SJSA1 (cell line): ENCODE measurements around the gene CHST9. TPM values are rescaled to one million over a fixed set of nuclear protein-coding genes. Genes with fewer than 3 reads are reported as not detected.

Source experiments
- DNase-seq, 2 experiments: peaks; one replicate each; pipeline ENCODE4 v3.0.0-alpha.2; 2015 to 2020; ENCODE audit warnings: low spot score in 2 of 2, low read depth in 1 of 2
- H3K27ac ChIP-seq: fragments of 250-450 bp; sonication (Bioruptor Pico); 2 replicates; pipeline ENCODE4 v1.5.1; 2020; ENCODE audit warnings: mild to moderate bottlenecking, moderate library complexity
- H3K27me3 ChIP-seq: fragments of 250-450 bp; sonication (Bioruptor Pico); replicated peaks from 2 replicates; pipeline ENCODE4 v1.5.1; 2020; ENCODE audit warnings: mild to moderate bottlenecking, moderate library complexity
- H3K36me3 ChIP-seq: fragments of 250-450 bp; sonication (Bioruptor Pico); 2 replicates; pipeline ENCODE4 v1.5.1; 2020; ENCODE audit warnings: mild to moderate bottlenecking
- H3K4me1 ChIP-seq: fragments of 250-450 bp; sonication (Bioruptor Pico); replicated peaks from 2 replicates; pipeline ENCODE4 v1.6.1; 2021; ENCODE audit warnings: mild to moderate bottlenecking
- H3K4me3 ChIP-seq: fragments of 250-450 bp; sonication (Bioruptor Pico); 2 replicates; pipeline ENCODE4 v1.5.1; 2020; ENCODE audit warnings: mild to moderate bottlenecking
- H3K9me3 ChIP-seq: fragments of 250-450 bp; sonication (Bioruptor Pico); replicated peaks from 2 replicates; pipeline ENCODE4 v1.5.1; 2020; ENCODE audit warnings: mild to moderate bottlenecking
- total RNA-seq: library from RNA; depleted of rRNA; stranded (reverse); fragments of >200 nt; shearing (Covaris generic); gene quantifications from 2 replicates; pipeline ENCODE4 v1.2.3, GENCODE V29; 2014

Gene CHST9
- total RNA-seq, 1 experiment from 2014 or later: not detected

- no peaks in the 10 kb centered on the region for H3K9me3 ChIP-seq
- H3K27ac ChIP-seq: no peak overlapping the region
- no peaks in the 10 kb centered on the region for H3K4me1 ChIP-seq
- H3K27me3 ChIP-seq: no peaks in the 10 kb centered on the region
- H3K4me3 ChIP-seq: no peak overlapping the region
- H3K36me3 ChIP-seq: no peaks in the 10 kb centered on the region
- no peak for DNase-seq
Observed at GRCh38 chr18:26919201-26919600, 265.9 kb downstream of the CHST9 start.

DNA sequence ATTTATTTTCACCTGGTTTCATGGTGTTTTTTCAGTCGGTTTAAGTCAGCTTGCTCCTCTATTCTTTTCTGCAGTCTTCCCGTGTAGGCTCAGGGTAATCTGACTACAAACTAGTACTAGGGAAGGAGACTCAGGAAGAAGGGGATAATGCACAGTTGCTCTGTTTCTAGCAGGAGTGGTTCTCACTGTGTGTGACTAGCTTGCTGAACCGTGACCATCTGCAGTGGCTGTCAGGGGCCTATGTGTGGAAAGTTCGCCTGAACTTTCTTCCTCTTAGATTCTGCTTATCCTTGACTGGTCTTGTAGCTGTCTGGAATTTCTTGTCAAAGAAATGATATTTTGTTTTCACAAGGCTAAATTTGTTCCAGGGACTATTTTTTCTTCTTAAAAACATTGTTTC is 273.3 kb downstream of the CHST9 start:
- Histone ChIP-seq H3K9me3 (no peaks in the 10 kb centered on the region), H3K27me3 (no peaks in the 10 kb centered on the region), H3K4me1 (no peaks in the 10 kb centered on the region), H3K36me3 (no peaks in the 10 kb centered on the region), H3K27ac (no peak overlapping the region), H3K4me3 (no peak overlapping the region)
- DNase-seq: no peak

DNA sequence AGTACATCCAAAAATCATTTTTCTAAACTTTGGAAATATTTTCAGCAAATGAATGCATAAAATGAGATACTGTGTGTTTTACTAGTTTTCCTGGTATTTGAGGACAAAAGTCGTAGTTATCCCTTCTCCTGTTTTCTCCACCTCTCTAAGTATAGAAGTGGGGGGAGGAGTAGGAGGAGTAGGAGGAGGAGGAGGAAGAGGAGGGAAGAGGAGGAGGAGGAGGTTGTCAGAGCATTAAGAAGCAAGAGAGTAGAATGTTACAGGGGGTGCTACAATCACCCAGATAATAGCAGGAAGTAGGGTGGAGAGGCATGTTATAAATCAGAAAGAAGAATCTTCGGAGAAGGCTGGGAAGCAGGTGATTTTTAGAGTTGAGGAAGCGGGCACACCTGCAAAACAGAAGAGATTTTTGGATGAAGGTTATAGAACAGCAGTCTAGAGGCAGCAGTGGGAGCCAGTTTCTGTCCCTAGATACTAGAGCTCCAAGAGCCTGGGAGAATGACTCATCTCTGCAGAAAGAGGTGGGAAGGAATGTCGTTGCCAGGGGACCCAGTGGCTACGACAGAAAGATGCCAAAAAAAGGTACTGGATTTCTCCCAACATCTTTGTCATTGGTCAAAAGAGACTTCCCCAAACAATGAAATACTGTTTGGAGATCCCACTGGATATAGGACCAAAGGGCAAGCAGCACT is 275.4 kb downstream of the CHST9 start:
- H3K27me3 ChIP-seq: no peaks in the 10 kb centered on the region
- H3K4me3 ChIP-seq: no peak overlapping the region
- H3K36me3 ChIP-seq: no peaks in the 10 kb centered on the region
- no peak overlapping the region for H3K27ac ChIP-seq
- H3K4me1 ChIP-seq: no peaks in the 10 kb centered on the region
- no peak for DNase-seq
- H3K9me3 ChIP-seq: no peaks in the 10 kb centered on the region

GRCh38 chr18:26908906-26909305 is 276.2 kb downstream of the CHST9 start:
- H3K4me1 ChIP-seq: no peaks in the 10 kb centered on the region
- no peaks in the 10 kb centered on the region for H3K36me3 ChIP-seq
- no peak for DNase-seq
- no peaks in the 10 kb centered on the region for H3K27me3 ChIP-seq
- no peak overlapping the region for H3K27ac ChIP-seq
- H3K4me3 ChIP-seq: no peak overlapping the region
- no peaks in the 10 kb centered on the region for H3K9me3 ChIP-seq

GRCh38 chr18:26902291-26902690 is 282.8 kb downstream of the CHST9 start:
- Histone ChIP-seq H3K36me3 (no peaks in the 10 kb centered on the region), H3K4me1 (no peaks in the 10 kb centered on the region), H3K27me3 (no peaks in the 10 kb centered on the region), H3K4me3 (no peak overlapping the region), H3K27ac (no peak overlapping the region), H3K9me3 (no peaks in the 10 kb centered on the region)
- DNase-seq: no peak

GRCh38 chr18:26901020-26901419 is 284.1 kb downstream of the CHST9 start:
- no peaks in the 10 kb centered on the region for H3K9me3 ChIP-seq
- DNase-seq: no peak
- no peaks in the 10 kb centered on the region for H3K27me3 ChIP-seq
- no peak overlapping the region for H3K4me3 ChIP-seq
- no peak overlapping the region for H3K27ac ChIP-seq
- H3K4me1 ChIP-seq: no peaks in the 10 kb centered on the region
- no peaks in the 10 kb centered on the region for H3K36me3 ChIP-seq

DNA sequence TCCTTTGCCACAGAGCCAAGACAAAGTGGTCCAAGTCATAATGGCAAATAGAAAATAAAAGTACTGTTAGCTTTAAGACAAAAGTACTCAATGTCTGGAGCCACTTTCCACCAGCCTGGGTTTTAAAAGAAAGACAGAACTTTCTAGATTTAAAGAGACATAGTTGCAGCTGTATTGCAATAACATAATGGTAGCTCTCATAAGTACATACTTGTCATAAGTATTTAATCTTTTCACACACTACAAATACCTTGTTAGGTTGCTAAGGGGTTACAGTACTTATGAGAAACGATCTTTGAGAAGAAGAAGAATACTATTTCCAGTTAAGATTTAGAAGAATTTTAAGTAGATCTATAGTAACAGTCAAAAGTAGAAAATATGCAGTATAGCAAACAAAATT is 290.7 kb downstream of the CHST9 start:
- no peaks in the 10 kb centered on the region for H3K9me3 ChIP-seq
- DNase-seq: no peak
- H3K27me3 ChIP-seq: peaks cover 2% of the 10 kb centered on the region; the same call in 1 of the 2 replicates
- no peaks in the 10 kb centered on the region for H3K36me3 ChIP-seq
- H3K4me1 ChIP-seq: no peaks in the 10 kb centered on the region
- no peak overlapping the region for H3K4me3 ChIP-seq
- H3K27ac ChIP-seq: no peak overlapping the region

- Histone ChIP-seq H3K4me3 (no peak overlapping the region), H3K4me1 (no peaks in the 10 kb centered on the region), H3K27ac (no peak overlapping the region), H3K27me3 (peaks cover 2% of the 10 kb centered on the region; the same call in 1 of the 2 replicates), H3K36me3 (no peaks in the 10 kb centered on the region), H3K9me3 (no peaks in the 10 kb centered on the region)
- DNase-seq: no peak
Observed at GRCh38 chr18:26893996-26894395, 291.1 kb downstream of the CHST9 start.

- Histone ChIP-seq H3K9me3 (no peaks in the 10 kb centered on the region), H3K4me3 (no peak overlapping the region), H3K36me3 (no peaks in the 10 kb centered on the region), H3K27ac (no peak overlapping the region), H3K4me1 (no peaks in the 10 kb centered on the region), H3K27me3 (no peaks in the 10 kb centered on the region)
- DNase-seq: no peak
Observed at GRCh38 chr18:26888259-26888658, 296.8 kb downstream of the CHST9 start.

DNA sequence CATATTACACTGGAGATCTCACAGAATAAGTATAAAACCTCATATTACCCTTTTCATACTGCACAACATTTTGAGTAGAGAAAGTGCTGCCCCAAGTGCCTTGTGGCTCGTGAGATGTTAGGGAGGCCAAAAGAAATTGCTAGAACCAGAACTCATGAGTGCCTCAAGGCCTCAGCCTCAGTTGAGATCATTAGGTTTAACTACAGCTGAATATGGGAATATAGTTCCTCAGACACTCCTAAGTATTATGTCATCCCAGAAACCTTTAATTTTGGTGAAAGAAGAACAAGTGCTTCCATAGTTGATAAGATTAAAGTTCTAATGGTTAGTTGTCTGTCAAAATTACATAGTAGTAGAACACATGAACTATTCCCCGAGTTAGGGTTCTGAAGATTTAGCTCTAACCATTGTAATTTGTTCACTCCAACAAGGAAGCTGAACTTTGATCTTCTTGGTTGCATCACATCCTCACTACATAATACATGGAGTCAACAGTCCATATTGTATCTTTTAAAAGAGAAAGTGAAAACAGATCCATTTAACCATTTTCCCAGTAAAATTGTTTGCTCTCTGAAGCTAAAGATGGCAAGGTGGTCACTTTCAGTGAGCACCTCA is 310.0 kb downstream of the CHST9 start:
- no peak overlapping the region for H3K4me3 ChIP-seq
- H3K9me3 ChIP-seq: no peaks in the 10 kb centered on the region
- H3K4me1 ChIP-seq: no peaks in the 10 kb centered on the region
- H3K27ac ChIP-seq: no peak overlapping the region
- no peaks in the 10 kb centered on the region for H3K27me3 ChIP-seq
- DNase-seq: no peak
- H3K36me3 ChIP-seq: no peaks in the 10 kb centered on the region

DNA sequence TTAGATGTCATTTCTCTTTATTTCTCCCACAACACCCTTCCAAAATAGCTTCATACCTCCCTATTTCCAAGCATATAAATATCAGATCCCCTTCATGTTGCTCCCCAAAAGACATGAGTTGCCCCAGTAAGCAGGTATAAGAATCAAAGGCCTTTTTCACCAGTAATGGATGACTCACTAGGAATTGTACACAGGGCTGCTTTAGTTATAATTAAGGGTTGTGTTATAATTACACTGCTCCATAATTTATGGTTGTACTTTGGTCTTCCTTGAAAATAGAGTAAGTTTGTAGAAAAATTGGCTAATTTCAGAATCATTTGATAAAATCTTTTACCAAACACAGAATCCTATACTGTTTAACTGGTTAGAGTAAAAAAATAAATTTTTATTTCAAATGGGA is 310.8 kb downstream of the CHST9 start:
- no peak overlapping the region for H3K4me3 ChIP-seq
- DNase-seq: no peak
- H3K27ac ChIP-seq: no peak overlapping the region
- no peaks in the 10 kb centered on the region for H3K9me3 ChIP-seq
- no peaks in the 10 kb centered on the region for H3K4me1 ChIP-seq
- no peaks in the 10 kb centered on the region for H3K27me3 ChIP-seq
- H3K36me3 ChIP-seq: no peaks in the 10 kb centered on the region

GRCh38 chr18:26869640-26870039 is 315.5 kb downstream of the CHST9 start:
- H3K27me3 ChIP-seq: peaks cover 6% of the 10 kb centered on the region; the same call in 1 of the 2 replicates
- no peak overlapping the region for H3K27ac ChIP-seq
- H3K4me1 ChIP-seq: no peaks in the 10 kb centered on the region
- no peak for DNase-seq
- H3K9me3 ChIP-seq: no peaks in the 10 kb centered on the region
- no peak overlapping the region for H3K4me3 ChIP-seq
- no peaks in the 10 kb centered on the region for H3K36me3 ChIP-seq

DNA sequence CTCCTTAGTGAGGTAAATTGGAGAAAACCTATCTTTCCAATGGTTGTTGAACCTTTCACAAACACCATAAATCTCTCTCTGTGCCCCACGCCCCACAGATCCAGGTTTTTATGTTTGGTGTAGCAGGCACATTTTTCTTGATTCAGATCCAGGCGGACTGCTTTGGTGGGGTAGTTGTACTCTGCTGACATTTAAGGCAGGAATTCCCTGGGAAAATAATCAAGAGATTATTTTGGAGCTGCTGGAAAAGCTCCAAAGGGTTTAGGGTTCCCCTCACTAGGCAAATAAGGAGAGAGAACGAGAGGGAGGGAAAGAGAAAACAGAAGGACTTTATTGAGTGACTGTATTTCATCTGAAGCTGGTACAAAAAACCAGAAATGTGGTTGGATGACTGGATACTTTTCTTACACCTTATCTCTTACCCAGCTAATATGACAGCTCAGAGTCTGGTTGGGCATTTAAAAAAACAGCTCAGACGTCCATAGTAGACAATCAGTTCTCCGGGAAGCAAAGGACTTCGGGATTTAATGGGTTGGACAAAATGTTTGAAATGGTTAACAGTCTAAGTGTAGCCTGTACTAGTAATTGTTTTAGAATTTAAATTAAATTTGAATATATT is 316.0 kb downstream of the CHST9 start:
- Histone ChIP-seq H3K4me1 (no peaks in the 10 kb centered on the region), H3K27ac (no peak overlapping the region), H3K9me3 (no peaks in the 10 kb centered on the region), H3K27me3 (peaks cover 10% of the 10 kb centered on the region), H3K4me3 (no peak overlapping the region), H3K36me3 (no peaks in the 10 kb centered on the region)
- DNase-seq: no peak

DNA sequence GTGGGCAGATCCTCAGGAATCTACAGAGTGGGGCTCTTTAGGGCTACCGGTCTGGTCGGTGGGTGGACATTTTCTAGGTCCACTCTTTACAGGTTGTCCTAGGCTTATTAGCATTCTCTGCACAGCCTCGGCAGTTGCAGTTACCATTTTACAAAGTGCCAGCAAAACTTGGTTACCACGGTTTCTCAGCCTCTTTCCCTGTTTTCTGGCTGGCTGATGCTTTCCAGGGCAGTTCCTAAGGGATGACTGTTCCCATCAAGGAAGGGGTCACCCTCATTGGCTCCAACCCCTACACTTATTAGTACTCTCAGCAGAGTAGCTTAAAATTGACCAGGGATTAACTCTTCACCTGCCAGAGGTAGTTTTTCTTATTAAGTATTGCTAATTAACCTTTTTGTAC is 317.6 kb downstream of the CHST9 start:
- H3K36me3 ChIP-seq: no peaks in the 10 kb centered on the region
- no peak for DNase-seq
- no peaks in the 10 kb centered on the region for H3K4me1 ChIP-seq
- peaks cover 23% of the 10 kb centered on the region for H3K27me3 ChIP-seq
- H3K27ac ChIP-seq: no peak overlapping the region
- no peak overlapping the region for H3K4me3 ChIP-seq
- no peaks in the 10 kb centered on the region for H3K9me3 ChIP-seq
